ENCODE measurements around the gene SIPA1L3.

SIPA1L3 gene

DNA sequence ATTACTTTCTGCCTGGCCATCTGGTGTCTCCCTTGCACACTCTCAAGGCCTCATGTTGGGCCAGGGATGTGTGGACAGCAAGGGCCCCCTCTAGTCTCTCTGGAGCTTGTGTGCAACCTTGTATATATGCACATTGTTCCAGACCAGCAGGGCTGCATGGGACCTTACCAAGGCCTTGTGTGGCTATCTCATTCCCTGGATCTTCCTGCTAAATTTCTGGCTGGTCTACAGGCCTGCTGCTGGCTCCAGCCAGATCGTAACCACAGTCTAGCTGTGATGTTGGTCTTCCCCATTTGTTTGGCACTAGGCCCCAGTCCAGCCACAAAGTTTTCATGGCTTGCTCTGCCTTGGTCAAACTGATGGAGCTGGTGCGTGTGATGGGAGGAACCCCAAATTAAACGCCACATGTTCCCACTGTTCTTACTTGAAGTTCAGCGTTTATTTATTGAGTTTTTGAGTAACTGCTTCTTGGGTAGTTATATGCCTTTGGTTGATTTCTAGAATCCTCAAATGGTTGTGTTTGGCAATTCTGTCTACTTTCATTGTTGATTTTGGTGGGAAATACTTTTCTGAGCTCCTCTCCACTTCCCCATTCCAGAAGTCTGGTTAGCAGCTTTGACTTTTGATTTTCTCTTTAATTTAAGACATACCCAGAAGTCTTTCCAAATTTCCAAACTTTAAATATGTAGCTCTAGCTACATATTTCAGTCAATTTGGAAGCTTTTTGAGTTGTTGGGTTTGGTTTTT is 56.4 kb downstream of the SIPA1L3 start:
- H3K4me1 Mint-ChIP-seq (ENCODE audit: low read depth in 2 of 2): peaks cover 10% of the 10 kb centered on the region in 2 donors
- no peak overlapping the region for H3K4me3 Mint-ChIP-seq
- no peak for DNase-seq
- no peaks in the 10 kb centered on the region for H3K27me3 Mint-ChIP-seq
- H3K27ac Mint-ChIP-seq: no peak overlapping the region
- peaks cover 0 to 2% of the 10 kb centered on the region in 2 donors for H3K9me3 Mint-ChIP-seq
- H3K36me3 Mint-ChIP-seq (ENCODE audit: insufficient read depth): no peaks in the 10 kb centered on the region
- ATAC-seq (replicated peaks): no peak

DNA sequence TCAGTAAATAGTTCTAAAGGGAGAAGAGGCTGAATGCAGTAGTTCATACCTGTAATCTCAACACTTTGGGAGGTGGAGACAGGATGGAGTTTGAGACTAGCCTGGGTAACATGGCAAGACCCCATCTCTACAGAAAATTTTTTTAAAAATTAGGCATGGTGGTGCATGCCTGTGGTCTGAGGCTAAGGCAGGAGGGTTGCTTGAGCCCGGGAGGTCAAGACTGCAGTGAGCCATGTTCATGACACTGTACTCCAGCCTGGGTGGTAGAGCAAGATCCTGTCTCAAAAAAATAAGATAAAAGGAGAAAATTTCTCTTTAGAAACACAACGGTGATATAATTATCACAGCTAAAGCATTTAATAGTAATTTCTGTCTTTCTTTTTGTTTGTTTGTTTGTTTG is 57.1 kb downstream of the SIPA1L3 start:
- peaks cover 9 to 10% of the 10 kb centered on the region in 2 donors for H3K4me1 Mint-ChIP-seq (ENCODE audit: low read depth in 2 of 2)
- H3K4me3 Mint-ChIP-seq: no peak overlapping the region
- H3K36me3 Mint-ChIP-seq (ENCODE audit: insufficient read depth): no peaks in the 10 kb centered on the region
- H3K9me3 Mint-ChIP-seq: peaks cover 0 to 2% of the 10 kb centered on the region in 2 donors
- H3K27ac Mint-ChIP-seq: no peak overlapping the region
- DNase-seq (no peak), ATAC-seq (replicated peaks) (no peak)
- no peaks in the 10 kb centered on the region for H3K27me3 Mint-ChIP-seq

DNA sequence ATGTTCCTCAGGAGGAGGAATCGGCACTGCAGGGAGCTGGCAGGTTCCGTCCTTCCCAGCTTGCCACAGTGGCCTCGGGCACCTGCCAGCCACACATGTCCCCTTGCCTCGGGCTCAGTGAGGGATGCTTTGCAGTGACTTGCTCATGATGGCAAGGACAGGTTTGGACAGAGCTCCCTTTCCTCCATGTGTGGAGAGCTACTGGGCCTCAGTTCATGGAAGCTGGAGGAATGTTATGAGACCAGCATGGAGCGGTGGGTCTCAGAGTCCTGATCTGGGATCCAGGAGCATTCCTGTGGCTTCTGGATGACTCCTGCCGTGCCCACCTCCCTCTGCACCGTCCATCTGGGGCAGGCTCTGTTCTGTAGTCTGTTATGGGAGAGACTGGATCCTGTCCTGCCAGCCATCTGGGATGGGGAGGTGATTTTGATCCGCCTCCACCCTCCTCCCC is 59.2 kb downstream of the SIPA1L3 start:
- Mint-ChIP-seq H3K27me3 (no peaks in the 10 kb centered on the region), H3K36me3 (ENCODE audit: insufficient read depth) (peaks cover under 1% of the 10 kb centered on the region), H3K27ac (no peak overlapping the region), H3K4me1 (ENCODE audit: low read depth in 2 of 2) (peaks cover 4 to 6% of the 10 kb centered on the region in 2 donors), H3K9me3 (peaks cover 4 to 7% of the 10 kb centered on the region in 2 donors), H3K4me3 (no peak overlapping the region)
- ATAC-seq (replicated peaks) (no peak), DNase-seq (no peak)

DNA sequence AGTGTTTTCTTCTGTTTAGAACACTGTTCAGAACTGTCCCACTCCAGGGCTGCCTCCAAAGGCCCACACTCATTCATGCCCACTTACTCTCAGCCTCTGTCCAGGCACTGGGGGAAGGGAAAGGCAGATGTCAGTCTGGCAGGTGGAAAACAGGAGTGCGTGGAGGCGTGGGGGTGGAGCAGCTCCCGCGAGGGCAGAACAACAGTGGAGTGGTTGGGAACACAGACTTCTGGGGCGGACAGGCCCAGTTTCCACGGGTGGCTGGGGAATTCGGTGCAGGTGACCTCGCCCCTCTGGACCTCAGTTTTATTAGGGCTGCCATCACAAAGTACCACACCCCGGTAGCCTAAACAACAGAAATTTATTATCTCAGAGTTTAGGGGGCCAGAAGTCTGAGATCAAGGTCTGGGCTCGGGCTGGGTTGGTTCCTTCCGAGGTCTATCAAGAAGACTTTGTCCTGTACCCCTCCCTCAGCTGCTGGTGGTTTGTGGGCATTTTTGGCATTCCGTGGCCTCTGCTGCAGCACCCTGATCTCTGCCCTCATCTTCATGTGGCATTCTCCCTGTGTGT is 59.7 kb downstream of the SIPA1L3 start:
- Mint-ChIP-seq H3K4me1 (ENCODE audit: low read depth in 2 of 2) (peaks cover 4 to 6% of the 10 kb centered on the region in 2 donors), H3K27ac (no peak overlapping the region), H3K27me3 (no peaks in the 10 kb centered on the region), H3K4me3 (no peak overlapping the region), H3K9me3 (peaks cover 3 to 7% of the 10 kb centered on the region in 2 donors), H3K36me3 (ENCODE audit: insufficient read depth) (peaks cover 3% of the 10 kb centered on the region)
- ATAC-seq (replicated peaks) (no peak), DNase-seq (no peak)

DNA sequence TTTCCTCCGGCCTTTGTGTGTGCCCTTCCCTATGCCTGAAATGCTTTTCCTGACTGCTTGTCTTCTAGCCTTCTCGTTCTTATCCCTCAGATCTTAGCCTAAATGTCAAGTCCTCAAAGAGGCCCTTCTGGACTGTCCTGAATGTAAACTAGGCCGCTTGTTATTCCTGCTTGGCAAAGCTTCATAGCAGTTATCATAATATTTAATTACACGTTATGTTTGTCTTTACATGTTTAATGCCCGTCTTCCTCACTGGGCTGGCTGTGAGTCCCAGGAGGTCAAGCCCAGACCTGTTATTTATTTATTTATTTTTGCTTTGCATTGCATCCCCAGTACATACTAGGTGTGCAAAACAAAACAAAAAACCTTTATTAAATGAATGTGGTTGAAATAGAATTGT is 62.7 kb downstream of the SIPA1L3 start:
- peaks cover 0 to 4% of the 10 kb centered on the region in 2 donors for H3K4me1 Mint-ChIP-seq (ENCODE audit: low read depth in 2 of 2)
- ATAC-seq (replicated peaks) (no peak), DNase-seq (no peak)
- H3K9me3 Mint-ChIP-seq: peaks cover 4 to 7% of the 10 kb centered on the region in 2 donors
- no peak overlapping the region for H3K27ac Mint-ChIP-seq
- H3K36me3 Mint-ChIP-seq (ENCODE audit: insufficient read depth): peaks cover 5% of the 10 kb centered on the region
- no peak overlapping the region for H3K4me3 Mint-ChIP-seq
- no peaks in the 10 kb centered on the region for H3K27me3 Mint-ChIP-seq

DNA sequence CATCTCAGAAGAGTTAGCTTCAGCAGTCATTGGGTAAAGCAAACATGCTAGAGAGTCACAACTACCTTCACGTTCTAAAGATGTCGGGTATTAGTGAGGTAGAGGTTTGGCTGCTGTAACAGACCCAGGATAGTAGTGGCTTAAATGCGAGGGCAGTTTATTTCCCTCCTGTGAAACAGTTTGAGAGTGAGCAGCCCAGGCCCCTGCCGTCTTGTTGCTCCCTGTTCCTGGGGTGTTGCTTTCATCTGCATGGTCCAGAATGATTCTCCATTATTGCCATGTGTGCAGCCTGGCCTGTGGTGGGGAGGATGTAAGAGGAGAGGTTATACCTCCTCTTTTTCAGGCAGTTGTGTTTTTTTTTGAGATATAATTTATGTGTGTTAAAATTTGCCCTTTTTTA is 63.7 kb downstream of the SIPA1L3 start:
- Mint-ChIP-seq H3K27ac (no peak overlapping the region), H3K27me3 (no peaks in the 10 kb centered on the region), H3K9me3 (peaks cover 4 to 7% of the 10 kb centered on the region in 2 donors), H3K36me3 (ENCODE audit: insufficient read depth) (peaks cover 5% of the 10 kb centered on the region), H3K4me1 (ENCODE audit: low read depth in 2 of 2) (peaks cover 0 to 8% of the 10 kb centered on the region in 2 donors), H3K4me3 (no peak overlapping the region)
- DNase-seq: no peak
- ATAC-seq (replicated peaks): no peak

DNA sequence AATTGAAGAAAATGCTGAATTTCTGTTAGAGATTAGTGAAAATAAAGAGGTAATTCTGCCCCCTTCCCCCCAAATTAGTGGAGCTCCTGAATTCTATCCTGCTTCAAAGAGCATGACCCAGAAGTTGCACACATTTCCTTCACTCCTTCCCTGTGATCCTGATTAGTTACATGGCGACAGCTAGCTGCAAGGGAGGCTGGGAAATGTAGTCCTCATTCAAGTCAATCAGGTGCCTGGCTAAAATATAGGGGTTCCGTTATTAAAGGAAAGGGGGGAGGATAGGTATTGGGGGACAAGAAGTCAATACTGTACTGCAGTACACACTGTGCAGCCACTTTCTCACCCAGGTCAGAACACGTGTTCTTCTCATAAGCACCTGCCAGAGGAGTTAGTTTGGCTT is 65.8 kb downstream of the SIPA1L3 start:
- peaks cover 5% of the 10 kb centered on the region for H3K36me3 Mint-ChIP-seq (ENCODE audit: insufficient read depth)
- H3K4me1 Mint-ChIP-seq (ENCODE audit: low read depth in 2 of 2): peaks cover 0 to 4% of the 10 kb centered on the region in 2 donors
- ATAC-seq (replicated peaks): no peak
- DNase-seq: no peak
- peaks cover 4 to 7% of the 10 kb centered on the region in 2 donors for H3K9me3 Mint-ChIP-seq
- no peaks in the 10 kb centered on the region for H3K27me3 Mint-ChIP-seq
- no peak overlapping the region for H3K27ac Mint-ChIP-seq
- no peak overlapping the region for H3K4me3 Mint-ChIP-seq

DNA sequence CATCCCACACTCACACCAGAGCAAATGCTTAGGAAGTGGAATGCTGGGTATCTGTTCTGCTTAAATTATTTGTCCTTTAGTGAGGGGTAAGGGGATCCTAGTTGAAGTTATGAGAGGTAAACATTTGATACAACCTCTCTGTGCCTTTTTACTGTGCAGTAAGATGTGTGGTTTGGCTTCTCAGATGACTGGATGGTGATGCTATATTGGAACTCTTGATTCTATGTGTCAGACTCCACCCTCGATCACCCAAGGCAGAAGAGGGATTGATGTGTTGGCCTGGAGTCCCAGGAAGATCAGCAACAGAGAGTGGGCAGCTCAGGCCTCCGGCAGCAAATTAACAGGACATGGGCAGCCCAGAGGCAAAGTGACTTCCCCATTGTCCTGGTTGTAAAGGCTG is 66.7 kb downstream of the SIPA1L3 start:
- no peak overlapping the region for H3K4me3 Mint-ChIP-seq
- no peak for ATAC-seq (replicated peaks)
- peaks cover 5% of the 10 kb centered on the region for H3K36me3 Mint-ChIP-seq (ENCODE audit: insufficient read depth)
- peaks cover 0 to 4% of the 10 kb centered on the region in 2 donors for H3K4me1 Mint-ChIP-seq (ENCODE audit: low read depth in 2 of 2)
- no peak for DNase-seq
- no peak overlapping the region for H3K27ac Mint-ChIP-seq
- H3K27me3 Mint-ChIP-seq: no peaks in the 10 kb centered on the region
- peaks cover 4 to 7% of the 10 kb centered on the region in 2 donors for H3K9me3 Mint-ChIP-seq

DNA sequence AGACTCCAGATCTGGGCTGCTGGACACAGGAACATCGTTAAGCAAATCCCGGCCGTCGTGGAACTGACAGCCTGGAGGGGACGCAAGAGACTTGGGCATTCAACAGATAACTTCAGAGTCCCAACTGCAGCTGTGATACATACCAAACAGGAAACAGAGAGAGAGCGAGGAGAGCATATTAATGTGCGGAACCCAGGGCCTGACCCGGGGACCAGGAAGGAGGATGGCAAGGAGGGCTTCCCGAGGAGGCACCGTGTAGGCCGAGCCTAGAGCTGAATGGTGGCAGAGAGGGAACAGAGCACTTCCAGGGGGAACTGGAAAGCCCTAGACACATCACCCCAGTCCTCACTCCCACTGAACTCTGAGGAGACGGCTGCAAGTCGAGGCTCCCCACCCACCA is 68.1 kb downstream of the SIPA1L3 start:
- Mint-ChIP-seq H3K9me3 (peaks cover 0 to 2% of the 10 kb centered on the region in 2 donors), H3K4me1 (ENCODE audit: low read depth in 2 of 2) (peaks cover 0 to 4% of the 10 kb centered on the region in 2 donors), H3K27me3 (no peaks in the 10 kb centered on the region), H3K36me3 (ENCODE audit: insufficient read depth) (peaks cover 5% of the 10 kb centered on the region), H3K4me3 (no peak overlapping the region), H3K27ac (no peak overlapping the region)
- ATAC-seq (replicated peaks) (no peak), DNase-seq (no peak)

DNA sequence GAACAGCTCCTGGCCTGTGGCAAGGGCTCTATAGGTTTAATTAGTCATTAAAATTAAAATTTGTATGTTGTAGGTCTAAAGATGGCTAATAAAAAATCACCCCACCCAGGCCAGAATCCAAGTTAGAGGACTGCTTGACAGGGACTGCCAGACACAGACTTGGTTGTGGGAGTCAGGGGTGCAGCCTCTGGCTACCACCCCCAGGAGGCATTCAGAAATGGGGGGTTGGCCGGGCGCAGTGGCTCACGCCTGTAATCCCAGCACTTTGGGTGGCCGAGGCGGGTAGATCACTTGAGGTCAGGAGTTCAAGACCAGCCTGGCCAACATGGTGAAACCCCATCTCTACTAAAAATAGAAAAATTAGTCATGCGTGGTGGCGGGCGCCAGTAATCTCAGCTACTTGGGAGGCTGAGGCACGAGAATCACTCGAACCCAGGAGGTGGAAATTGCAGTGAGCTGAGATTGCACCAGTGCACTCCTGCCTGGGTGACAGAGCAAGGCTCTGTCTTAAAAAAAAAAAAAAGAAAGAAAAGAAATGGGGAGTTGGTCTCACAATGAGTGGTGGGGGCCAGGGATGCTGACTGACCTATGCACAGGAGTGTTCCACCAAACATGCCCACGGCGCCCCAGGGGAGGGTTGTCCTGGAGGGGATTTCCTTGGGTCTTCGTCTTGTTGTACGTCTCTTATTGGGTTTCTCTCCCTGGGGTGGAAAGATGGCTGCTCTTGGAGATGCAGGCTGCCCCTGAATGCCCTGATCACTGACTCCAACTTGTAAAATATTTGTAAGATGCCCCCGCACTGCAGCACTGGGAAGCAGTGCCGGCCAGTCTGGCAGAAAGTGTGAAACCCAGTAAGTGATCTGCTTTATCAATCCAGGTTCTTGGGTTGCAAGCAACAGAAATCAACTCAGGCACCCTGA is 68.8 kb downstream of the SIPA1L3 start:
- Mint-ChIP-seq H3K9me3 (peaks cover 0 to 2% of the 10 kb centered on the region in 2 donors), H3K27me3 (no peaks in the 10 kb centered on the region), H3K4me1 (ENCODE audit: low read depth in 2 of 2) (peaks cover 0 to 4% of the 10 kb centered on the region in 2 donors), H3K27ac (no peak overlapping the region), H3K36me3 (ENCODE audit: insufficient read depth) (peaks cover 5% of the 10 kb centered on the region), H3K4me3 (no peak overlapping the region)
- DNase-seq (no peak), ATAC-seq (replicated peaks) (no peak)

DNA sequence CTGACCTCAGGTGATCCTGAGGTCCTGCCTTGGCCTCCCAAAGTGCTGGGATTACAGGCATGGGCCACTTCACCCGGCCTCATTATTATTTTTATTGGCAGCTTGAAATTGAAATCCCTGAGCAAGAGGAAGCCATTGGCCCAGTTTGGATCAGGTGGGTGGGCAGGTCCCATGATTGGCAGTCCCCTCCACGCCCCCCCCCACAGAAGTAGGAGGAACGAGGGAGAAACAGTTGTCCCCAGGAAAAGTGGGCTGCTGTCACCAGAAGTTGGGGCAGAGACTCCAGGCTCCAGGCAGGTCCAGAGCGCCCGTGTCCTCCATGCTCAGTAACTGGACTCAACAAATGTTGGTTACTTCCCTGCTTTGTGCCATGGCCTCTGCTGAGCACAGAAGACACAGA is 70.4 kb downstream of the SIPA1L3 start:
- Mint-ChIP-seq H3K4me3 (no peak overlapping the region), H3K27me3 (no peaks in the 10 kb centered on the region)
- ATAC-seq (replicated peaks): no peak

DNA sequence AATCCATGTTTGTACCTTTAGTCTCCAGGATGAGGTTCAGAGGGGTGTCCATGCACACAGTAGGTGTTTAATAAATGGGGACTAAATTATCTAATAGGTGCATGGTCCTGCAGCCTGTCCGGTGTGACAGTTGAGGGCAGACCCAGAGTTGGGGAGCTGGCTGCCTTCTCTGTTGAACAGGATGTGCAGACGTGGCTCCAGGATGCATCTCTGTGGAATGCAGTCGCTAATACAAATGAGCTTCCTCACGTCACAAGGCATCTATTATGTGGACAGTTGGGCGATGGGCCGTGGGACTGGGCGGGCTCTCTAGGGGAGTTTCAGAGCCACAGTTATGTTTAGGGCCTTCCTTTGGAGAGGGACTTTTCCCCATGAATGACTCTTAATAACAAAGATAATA is 71.0 kb downstream of the SIPA1L3 start:
- Mint-ChIP-seq H3K36me3 (ENCODE audit: insufficient read depth) (peaks cover 3% of the 10 kb centered on the region), H3K27me3 (no peaks in the 10 kb centered on the region), H3K4me1 (ENCODE audit: low read depth in 2 of 2) (peaks cover 0 to 4% of the 10 kb centered on the region in 2 donors), H3K27ac (no peak overlapping the region), H3K9me3 (no peaks in the 10 kb centered on the region), H3K4me3 (no peak overlapping the region)
- DNase-seq: no peak
- ATAC-seq (replicated peaks): no peak

More for the DNA sequence above, 70.4 kb downstream of the SIPA1L3 start:
- Mint-ChIP-seq H3K9me3 (no peaks in the 10 kb centered on the region), H3K4me1 (ENCODE audit: low read depth in 2 of 2) (peaks cover 0 to 4% of the 10 kb centered on the region in 2 donors), H3K27ac (no peak overlapping the region), H3K36me3 (ENCODE audit: insufficient read depth) (peaks cover 3% of the 10 kb centered on the region)
- DNase-seq: no peak

DNA sequence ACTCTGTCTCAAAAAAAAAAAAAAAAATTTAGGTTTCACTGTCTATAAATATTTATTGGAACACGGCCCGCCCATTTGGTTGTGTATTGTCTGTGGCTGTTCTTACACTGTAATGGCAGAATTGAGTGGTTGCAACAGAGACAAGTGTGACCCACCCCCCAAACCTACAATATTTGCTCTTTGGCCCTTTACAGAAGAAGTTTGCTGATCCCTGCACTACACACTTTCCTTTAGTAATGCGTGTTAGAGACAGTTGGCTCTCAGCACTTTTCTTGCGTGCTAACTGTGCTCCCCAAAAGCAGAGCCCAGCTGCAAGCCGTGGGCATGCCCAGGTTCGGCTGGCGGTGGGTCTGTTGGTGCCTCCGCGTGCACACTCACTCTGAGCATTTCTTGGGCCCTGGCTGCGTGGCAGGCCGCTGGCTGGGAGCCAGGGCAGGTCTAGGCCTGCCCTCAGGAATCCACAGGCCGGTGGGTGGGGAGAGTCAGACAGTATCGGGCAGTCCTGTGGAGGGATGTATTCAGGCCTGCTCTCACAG is 72.6 kb downstream of the SIPA1L3 start:
- Mint-ChIP-seq H3K4me3 (no peak overlapping the region), H3K27me3 (no peaks in the 10 kb centered on the region), H3K27ac (no peak overlapping the region), H3K4me1 (ENCODE audit: low read depth in 2 of 2) (peaks cover 0 to 4% of the 10 kb centered on the region in 2 donors), H3K36me3 (ENCODE audit: insufficient read depth) (no peaks in the 10 kb centered on the region), H3K9me3 (no peaks in the 10 kb centered on the region)
- ATAC-seq (replicated peaks): no peak
- no peak for DNase-seq

Data from effector memory CD8-positive, alpha-beta T cell (primary cell).